GM18511 (cell line): ENCODE results near the gene ALDH18A1.
A peak's percentile ranks its signal among the peaks of the same experiment; 100 is the strongest.
"Not testable (repeated sequence)": the region's sequence is repeated elsewhere in the genome, so short reads cannot be mapped to it uniquely, and the experiment has no call there.

ENCODE experiments used
- ATAC-seq: cut with Tn5 transposase; IDR thresholded peaks from one replicate; pipeline ENCODE4 v1.9.1; 2021; ENCODE audit warnings: mild to moderate bottlenecking, moderate library complexity; ENCODE audit not compliant: unreplicated experiment

Gene ALDH18A1

GRCh38 chr10:95656291-95657164, at the start of gene ALDH18A1:
Gene ALDH18A1, minus strand, starts transcription at chr10:95656711. Its CDS starts 3,334 bp downstream, at chr10:95653377.
- peak; percentile 91 for ATAC-seq

DNA sequence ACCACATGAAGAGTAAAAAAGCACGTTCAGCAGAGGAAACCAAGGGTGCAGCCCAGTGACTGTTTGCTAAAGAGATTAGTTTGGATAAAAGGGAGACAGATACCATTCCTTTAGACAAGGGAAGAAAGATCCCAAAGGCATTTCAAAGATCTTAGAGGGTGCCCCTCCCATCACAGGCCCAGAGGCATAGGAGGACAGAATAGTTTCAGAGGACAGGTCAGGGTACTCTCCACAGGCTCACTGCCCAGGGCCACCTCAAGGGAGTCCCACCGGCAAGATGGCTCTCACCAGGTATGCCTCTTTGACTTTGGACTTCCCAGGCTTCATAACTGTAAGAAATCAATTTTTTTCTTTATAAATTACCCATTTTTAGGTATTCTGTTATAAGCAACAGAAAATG, 41.9 kb upstream of the ALDH18A1 start:
- no peak for ATAC-seq

- ATAC-seq = peak; percentile 40
Observed at GRCh38 chr10:95697429-95697828, 40.9 kb upstream of the ALDH18A1 start.

DNA sequence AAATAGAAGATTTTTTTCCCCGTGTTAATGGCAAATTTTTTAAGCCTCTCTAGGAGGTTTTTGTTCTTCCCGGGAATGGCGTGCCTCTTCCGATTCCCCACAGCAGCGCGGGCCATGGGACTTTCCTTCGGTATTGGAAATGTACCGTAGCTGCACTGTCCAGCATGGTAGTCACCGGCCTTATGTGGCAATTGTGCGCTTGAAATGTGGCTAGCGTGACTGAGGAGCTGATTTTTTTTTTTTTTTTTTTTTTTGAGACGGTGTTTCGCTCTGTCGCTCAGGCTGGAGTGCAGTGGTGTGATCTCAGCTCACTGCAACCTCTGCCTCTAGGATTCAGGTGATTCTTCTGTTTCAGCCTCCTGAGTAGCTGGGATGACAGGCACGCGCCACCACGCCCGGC, 38.2 kb upstream of the ALDH18A1 start:
- no peak for ATAC-seq

- ATAC-seq = peak; percentile 98
Observed at GRCh38 chr10:95693668-95694534, 37.4 kb upstream of the ALDH18A1 start, which contains the start of gene TCTN3. Gene TCTN3, minus strand, starts transcription at chr10:95693927. Its CDS starts 28 bp downstream, at chr10:95693899.

GRCh38 chr10:95693071-95693667, 36.7 kb upstream of the ALDH18A1 start:
- ATAC-seq = no peak

DNA sequence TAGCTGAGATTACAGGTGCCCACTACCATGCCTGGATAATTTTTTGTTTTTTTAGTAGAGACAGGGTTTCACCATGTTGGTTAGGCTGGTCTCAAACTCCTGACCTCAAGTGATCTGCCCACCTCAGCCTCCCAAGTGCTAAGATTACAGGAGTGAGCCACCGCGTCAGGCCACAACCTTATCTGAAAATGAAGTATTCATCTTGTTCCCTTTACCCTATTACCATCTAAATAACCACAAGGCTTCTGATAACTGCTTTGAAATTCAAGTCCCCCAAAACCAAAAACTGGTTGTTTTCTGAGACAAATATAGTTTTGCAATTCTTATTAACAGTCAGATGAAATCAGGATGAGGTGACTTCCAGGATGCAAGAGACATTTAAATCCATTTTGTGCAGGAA, 34.8 kb upstream of the ALDH18A1 start:
- ATAC-seq = no peak

DNA sequence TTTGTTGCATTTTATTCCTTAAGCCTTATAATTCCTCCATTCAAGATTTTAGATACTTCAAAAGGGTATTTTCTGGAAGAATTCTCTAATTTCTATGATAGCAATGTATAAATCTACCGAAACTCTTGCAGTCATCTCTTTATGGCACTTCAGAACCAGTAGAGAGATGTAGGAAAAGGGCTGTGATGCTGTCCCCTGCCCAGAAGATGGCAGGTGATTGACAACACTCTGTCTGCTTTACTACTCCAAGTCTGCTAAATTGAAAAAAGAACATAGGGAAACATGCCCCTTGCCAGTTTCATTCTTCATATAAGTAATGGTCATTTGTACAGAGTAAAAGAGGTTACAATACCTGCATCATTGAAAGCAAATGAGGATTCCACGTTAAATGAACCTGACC, 32.1 kb upstream of the ALDH18A1 start:
- no peak for ATAC-seq

DNA sequence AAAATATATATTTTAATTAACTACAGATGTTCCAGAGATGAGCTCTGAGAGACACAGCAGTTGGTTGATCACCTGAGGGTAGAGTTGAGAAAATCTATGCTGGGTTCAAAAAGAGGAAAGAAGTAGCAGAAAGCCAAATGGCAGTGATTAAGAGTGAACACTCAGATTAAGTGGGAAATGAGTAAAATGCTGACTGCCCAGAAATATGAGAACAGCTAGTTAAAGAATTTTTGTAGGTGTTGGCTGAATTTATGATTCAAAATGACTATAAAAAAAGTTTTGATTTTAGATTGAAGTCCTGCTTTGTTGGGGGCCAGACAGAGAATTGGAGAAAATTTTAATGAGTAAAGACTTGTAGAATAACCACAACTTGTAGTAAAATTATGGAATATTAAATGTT, 27.5 kb upstream of the ALDH18A1 start:
- no peak for ATAC-seq

- no peak for ATAC-seq
Observed at GRCh38 chr10:95675403-95676116, 19.0 kb upstream of the ALDH18A1 start.

DNA sequence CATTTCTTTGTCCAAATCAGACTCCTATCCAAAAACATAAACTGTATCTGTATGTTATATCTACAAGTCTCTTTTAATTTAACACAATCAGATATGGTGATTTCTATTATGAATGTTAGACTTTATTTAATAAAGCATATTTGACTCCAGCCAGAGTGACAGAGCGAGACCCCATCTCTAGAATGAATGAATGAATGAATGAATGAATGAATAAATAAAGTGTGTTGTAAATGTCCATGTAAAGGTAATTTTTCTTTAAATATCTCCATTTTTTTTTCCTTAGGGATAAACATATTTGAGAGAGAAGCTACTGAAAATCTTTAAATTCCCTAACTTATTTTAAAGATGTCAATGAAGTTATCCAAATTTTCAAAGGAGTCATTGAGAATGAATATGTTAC, 18.1 kb upstream of the ALDH18A1 start:
- no peak for ATAC-seq

DNA sequence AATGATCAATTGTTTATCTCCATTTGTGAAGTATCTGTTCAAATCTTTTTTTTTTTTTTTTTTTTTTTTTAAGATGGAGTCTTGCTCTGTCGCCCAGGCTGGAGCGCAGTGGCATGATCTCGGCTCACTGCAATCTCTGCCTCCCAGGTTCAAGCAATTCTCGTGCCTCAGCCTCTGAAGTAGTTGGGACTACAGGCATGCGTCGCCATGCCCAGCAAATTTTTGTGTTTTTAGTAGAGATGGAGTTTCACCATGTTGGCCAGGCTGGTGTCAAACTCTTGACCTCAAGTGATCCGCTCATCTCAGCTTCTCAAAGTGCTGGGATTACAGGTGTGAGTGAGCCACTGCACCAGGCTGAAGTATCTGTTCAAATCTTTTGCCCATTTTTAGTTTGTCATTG, 16.1 kb upstream of the ALDH18A1 start:
- ATAC-seq = not testable (repeated sequence)

- no peak for ATAC-seq
Observed at GRCh38 chr10:95664543-95664942, 8.0 kb upstream of the ALDH18A1 start.

GRCh38 chr10:95663496-95663895, 7.0 kb upstream of the ALDH18A1 start:
- no peak for ATAC-seq

- no peak for ATAC-seq
Observed at GRCh38 chr10:95661818-95662217, 5.3 kb upstream of the ALDH18A1 start.

DNA sequence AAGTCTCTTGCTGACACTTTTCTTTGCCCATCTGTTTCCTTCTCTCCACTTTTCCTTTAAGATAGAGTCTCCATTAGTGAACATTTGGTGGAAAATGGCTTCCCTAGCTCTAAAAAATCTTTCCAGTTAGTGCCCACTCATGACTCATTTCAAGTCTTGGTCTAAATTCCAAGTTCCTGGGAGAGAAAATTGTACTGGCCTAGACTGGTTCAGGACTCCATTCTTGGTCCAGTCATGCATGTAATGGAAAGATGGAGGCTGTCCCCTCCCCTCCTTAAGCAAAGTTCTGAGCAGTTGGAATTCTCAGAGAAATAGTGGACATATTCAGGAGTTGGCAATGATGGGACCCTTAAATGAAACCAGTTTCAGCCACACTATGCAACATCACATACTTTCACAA, 3.8 kb upstream of the ALDH18A1 start:
- no peak for ATAC-seq

GRCh38 chr10:95657250-95657649, 739 bp upstream of the ALDH18A1 start:
- ATAC-seq = no peak

DNA sequence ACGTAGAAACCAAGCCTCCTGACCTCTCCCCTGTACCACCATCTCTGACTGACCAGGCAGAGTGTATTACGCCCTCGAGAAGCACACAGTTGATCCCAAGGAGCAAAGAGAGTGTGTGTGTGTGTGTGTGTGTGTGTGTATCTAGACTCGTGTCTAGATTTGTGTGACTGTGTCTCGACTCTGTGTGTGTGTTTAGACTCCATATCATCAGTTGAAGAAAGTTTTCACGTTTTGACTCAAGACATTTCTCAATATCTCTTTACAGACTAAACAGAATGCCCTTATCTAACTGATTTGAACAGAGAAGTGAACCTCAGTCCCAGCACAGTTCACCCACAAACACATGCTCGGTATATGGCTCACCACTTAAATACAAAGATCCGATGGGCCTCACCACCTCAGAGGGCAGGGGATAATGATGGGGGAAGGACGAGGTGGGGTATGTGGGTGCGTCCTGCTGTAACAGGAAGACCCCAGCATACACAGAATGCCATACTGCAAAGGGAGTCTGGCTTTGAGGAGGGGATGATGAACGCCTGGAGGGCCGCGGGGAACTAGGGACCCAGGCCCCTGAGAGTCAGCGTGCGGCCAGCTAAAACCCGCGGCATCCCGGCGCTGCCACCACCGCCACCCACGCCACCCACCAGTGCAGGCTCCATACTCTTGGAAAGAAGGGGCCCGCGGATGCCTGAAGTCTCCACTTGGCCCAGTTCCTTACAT, 780 bp downstream of the ALDH18A1 start:
- ATAC-seq = peak; percentile 21

DNA sequence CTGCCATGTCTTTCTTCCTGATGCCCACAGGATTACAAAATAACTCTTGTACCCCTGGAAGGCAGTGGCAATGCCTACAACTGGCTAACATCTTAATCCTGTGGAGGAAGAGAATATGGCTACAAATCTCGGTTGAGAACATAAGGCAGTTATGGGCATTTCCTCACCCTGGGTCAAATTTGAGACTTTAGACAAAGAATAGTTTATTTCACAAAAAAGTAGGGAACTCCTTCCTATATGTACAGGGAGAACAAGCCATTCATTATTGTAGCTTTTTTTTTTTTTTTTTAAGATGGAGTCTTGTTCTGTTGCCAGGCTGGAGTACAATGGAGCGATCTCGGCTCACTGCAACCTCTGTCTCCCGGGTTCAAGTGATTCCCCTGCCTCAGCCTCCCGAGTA, 2.6 kb downstream of the ALDH18A1 start:
- ATAC-seq = no peak
